Mesenchymal stem cell (in vitro differentiated cells and primary cell): ENCODE results near the gene NAA20.

Experiments
- DNase-seq: peaks from one replicate; pipeline ENCODE4 v3.0.0-alpha.2; 2013
- H2AFZ ChIP-seq: one replicate; pipeline ENCODE4 v1.6.1; 2013; ENCODE audit warnings: low read depth, mild to moderate bottlenecking, control low read depth, inconsistent platforms, low read length, moderate library complexity
- H2AK5ac ChIP-seq: 2 replicates; pipeline ENCODE4 v1.6.1; 2013; ENCODE audit warnings: low read length, moderate library complexity, mild to moderate bottlenecking, inconsistent platforms; ENCODE audit not compliant: severe bottlenecking
- H2BK120ac ChIP-seq: one replicate; pipeline ENCODE4 v1.6.1; 2013; ENCODE audit warnings: low read depth, mild to moderate bottlenecking, inconsistent platforms, low read length, moderate library complexity
- H2BK12ac ChIP-seq, 2 experiments: one replicate each; pipeline ENCODE4 v1.6.1; 2013; ENCODE audit warnings: inconsistent platforms in 2 of 2, low read length in 2 of 2, mild to moderate bottlenecking in 2 of 2, moderate library complexity in 2 of 2, control low read depth in 1 of 2
- H2BK15ac ChIP-seq: one replicate; pipeline ENCODE4 v1.6.1; 2013; ENCODE audit warnings: mild to moderate bottlenecking, low read depth, inconsistent platforms; ENCODE audit not compliant: poor library complexity, severe bottlenecking
- H2BK5ac ChIP-seq: 2 replicates; pipeline ENCODE4 v1.6.1; 2013; ENCODE audit warnings: low read depth, mild to moderate bottlenecking, low read length, control low read depth, inconsistent platforms; ENCODE audit not compliant: poor library complexity, severe bottlenecking
- H3K14ac ChIP-seq, 2 experiments: one replicate each; pipeline ENCODE4 v1.6.1; 2013; ENCODE audit warnings: inconsistent platforms in 2 of 2, low read length in 2 of 2, control low read depth in 1 of 2, mild to moderate bottlenecking in 1 of 2, moderate library complexity in 1 of 2
- H3K18ac ChIP-seq, 2 experiments: one replicate each; pipeline ENCODE4 v1.6.1; 2013; ENCODE audit warnings: inconsistent platforms in 2 of 2, low read length in 2 of 2, control low read depth in 1 of 2, low read depth in 1 of 2, mild to moderate bottlenecking in 1 of 2
- H3K23ac ChIP-seq, 2 experiments: one replicate each; pipeline ENCODE4 v1.6.1; 2013; ENCODE audit warnings: inconsistent platforms in 2 of 2, low read length in 2 of 2, mild to moderate bottlenecking in 2 of 2, moderate library complexity in 2 of 2, control low read depth in 1 of 2
- H3K27ac ChIP-seq: 2 replicates; pipeline ENCODE4 v1.5.1; 2013; ENCODE audit warnings: mild to moderate bottlenecking, moderate library complexity, low read length, control low read depth, inconsistent platforms; ENCODE audit not compliant: poor library complexity, severe bottlenecking
- H3K27me3 ChIP-seq, 2 experiments: 2 replicates each; pipeline versions ENCODE4 v1.6.1 to v1.7.0; 2013; ENCODE audit warnings: low read length in 2 of 2, mild to moderate bottlenecking in 2 of 2, moderate library complexity in 2 of 2, control low read depth in 1 of 2, inconsistent platforms in 1 of 2; ENCODE audit not compliant: control insufficient read depth in 1 of 2, insufficient read depth in 1 of 2
- H3K36me3 ChIP-seq, 2 experiments: 2 replicates each; pipeline versions ENCODE4 v1.6.1 to v1.7.0; 2013; ENCODE audit warnings: low read length in 2 of 2, control low read depth in 1 of 2, inconsistent platforms in 1 of 2, low read depth in 1 of 2, mild to moderate bottlenecking in 1 of 2; ENCODE audit not compliant: insufficient read depth in 2 of 2, control insufficient read depth in 1 of 2
- H3K4ac ChIP-seq, 2 experiments: one replicate each; pipeline ENCODE4 v1.6.1; 2013; ENCODE audit warnings: inconsistent platforms in 2 of 2, low read length in 2 of 2, mild to moderate bottlenecking in 2 of 2, moderate library complexity in 2 of 2, control low read depth in 1 of 2, low read depth in 1 of 2
- H3K4me1 ChIP-seq: 2 replicates; pipeline ENCODE4 v1.6.1; 2013; ENCODE audit warnings: low read depth, low read length, control low read depth; ENCODE audit not compliant: control insufficient read depth, insufficient read depth
- H3K4me2 ChIP-seq: 2 replicates; pipeline ENCODE4 v1.6.1; 2013; ENCODE audit warnings: low read length, mild to moderate bottlenecking, inconsistent platforms; ENCODE audit not compliant: poor library complexity, severe bottlenecking
- H3K4me3 ChIP-seq, 2 experiments: 2 replicates each; pipeline versions ENCODE4 v1.5.1 to v1.7.0; 2013; ENCODE audit warnings: low read length in 2 of 2, mild to moderate bottlenecking in 2 of 2, control low read depth in 1 of 2, low read depth in 1 of 2; ENCODE audit not compliant: insufficient read depth in 1 of 2
- H3K79me1 ChIP-seq: replicated peaks from 2 replicates; pipeline ENCODE4 v1.6.1; 2013; ENCODE audit warnings: mild to moderate bottlenecking, control low read depth, low read length, inconsistent platforms; ENCODE audit not compliant: poor library complexity, severe bottlenecking
- H3K9ac ChIP-seq: 2 replicates; pipeline ENCODE4 v1.7.0; 2013; ENCODE audit warnings: mild to moderate bottlenecking, low read length, moderate library complexity
- H3K9me3 ChIP-seq: 2 replicates; pipeline ENCODE4 v1.7.0; 2013; ENCODE audit warnings: mild to moderate bottlenecking, low read length; ENCODE audit not compliant: control insufficient read depth
- H4K8ac ChIP-seq: one replicate; pipeline ENCODE4 v1.6.1; 2013; ENCODE audit warnings: inconsistent platforms, mild to moderate bottlenecking, low read length, moderate library complexity
- H4K91ac ChIP-seq: one replicate; pipeline ENCODE4 v1.6.1; 2013; ENCODE audit warnings: mild to moderate bottlenecking, low read length, inconsistent platforms
- WGBS: methylation state at CpG from one replicate; pipeline ENCODE4 v1.1.7; 2013; ENCODE audit warnings: mixed read lengths; 5-methylcytosine and 5-hydroxymethylcytosine counted together

NAA20 gene

DNA sequence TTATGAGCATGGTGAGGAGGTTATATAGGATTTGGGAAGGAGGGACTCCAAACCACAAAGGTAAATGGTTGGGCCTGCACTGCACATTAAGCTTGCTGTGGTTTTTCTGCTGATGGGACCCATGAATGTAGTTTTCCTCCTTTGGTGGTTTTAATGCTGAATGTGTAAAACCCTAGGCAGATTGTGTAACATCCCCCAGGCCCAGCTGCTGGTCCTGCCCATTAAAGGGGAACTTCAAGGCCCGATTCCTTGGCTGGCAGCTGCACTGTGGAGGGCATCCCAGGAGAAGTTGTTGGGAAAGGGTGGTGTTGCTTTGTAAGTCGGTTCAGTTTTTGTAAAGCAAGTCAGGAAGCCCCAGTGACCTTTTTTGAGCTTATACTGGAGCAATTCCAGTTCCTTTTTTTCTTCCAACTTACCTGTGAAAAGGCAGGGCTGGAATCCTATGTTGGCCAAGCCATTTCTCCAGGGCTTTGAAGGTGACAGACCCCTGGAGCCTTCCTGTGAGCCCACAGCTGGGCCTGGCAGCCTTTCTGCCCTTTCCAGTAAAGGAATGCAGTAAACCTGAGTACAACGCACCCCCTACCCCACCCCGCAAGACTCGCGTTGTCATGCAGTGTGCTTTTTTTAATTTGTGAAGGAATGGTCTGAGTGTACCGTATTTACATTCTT is 43.1 kb upstream of the NAA20 start:
- peak overlapping the region; percentile 85 for H4K8ac ChIP-seq
- peak overlapping the region in 1 of 2 experiments; percentile 57 for H3K23ac ChIP-seq
- H3K4me1 ChIP-seq: peaks cover 22% of the 10 kb centered on the region
- peak overlapping the region; percentile 84 for H2BK5ac ChIP-seq
- H3K79me1 ChIP-seq: peaks cover 16% of the 10 kb centered on the region
- no peaks in the 10 kb centered on the region for H3K9me3 ChIP-seq
- peak overlapping the region; percentile 78 to 95 for H2BK12ac ChIP-seq
- H3K4me2 ChIP-seq: peak overlapping the region; percentile 75
- H2BK120ac ChIP-seq: peak overlapping the region; percentile 93
- peak overlapping the region; percentile 94 to 97 for H3K18ac ChIP-seq
- H4K91ac ChIP-seq: peak overlapping the region; percentile 73
- peak overlapping the region; percentile 39 to 89 for H3K4ac ChIP-seq
- peaks cover 26 to 50% of the 10 kb centered on the region in 2 experiments for H3K36me3 ChIP-seq
- H3K14ac ChIP-seq: no peak overlapping the region
- H3K27ac ChIP-seq: peak overlapping the region; percentile 99
- H3K4me3 ChIP-seq: peak overlapping the region in 1 of 2 experiments; percentile 96
- H2AFZ ChIP-seq: no peak overlapping the region
- no peaks in the 10 kb centered on the region for H3K27me3 ChIP-seq
- H3K9ac ChIP-seq: peak overlapping the region; percentile 96
- peak; percentile 87 for DNase-seq
- no peak overlapping the region for H2BK15ac ChIP-seq
- 31% methylated on average over 2 of the region's 7 CpGs for WGBS
- peak overlapping the region; percentile 40 for H2AK5ac ChIP-seq

DNA sequence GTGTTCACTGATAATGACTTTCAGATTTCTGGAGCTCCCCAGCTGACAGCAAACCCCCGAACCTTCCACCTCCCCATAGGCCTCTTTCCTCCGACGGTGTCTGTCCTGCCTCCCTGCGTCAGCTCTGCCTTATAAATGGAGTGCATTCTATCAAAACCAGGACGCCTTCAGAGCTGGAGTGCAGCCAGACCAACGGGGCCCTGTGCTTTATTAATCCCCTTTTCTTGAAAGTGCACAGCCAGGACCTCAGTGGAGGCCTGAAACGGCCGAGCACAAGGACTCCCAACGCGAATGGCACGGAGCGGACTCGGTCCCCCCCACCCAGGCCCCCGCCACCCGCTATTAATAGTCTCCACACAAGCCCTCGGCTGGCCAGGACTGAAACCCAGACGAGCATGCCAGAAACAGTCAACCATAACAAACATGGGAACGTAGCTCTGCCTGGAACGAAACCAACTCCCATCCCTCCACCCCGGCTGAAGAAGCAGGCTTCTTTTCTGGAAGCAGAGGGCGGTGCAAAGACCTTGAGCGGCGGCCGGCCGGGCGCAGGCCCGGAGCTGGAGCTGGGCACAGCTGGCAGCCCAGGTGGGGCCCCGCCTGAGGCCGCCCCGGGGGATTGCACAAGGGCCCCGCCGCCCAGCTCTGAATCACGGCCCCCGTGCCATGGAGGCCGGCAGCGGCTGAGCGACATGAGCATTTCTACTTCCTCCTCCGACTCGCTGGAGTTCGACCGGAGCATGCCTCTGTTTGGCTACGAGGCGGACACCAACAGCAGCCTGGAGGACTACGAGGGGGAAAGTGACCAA is 42.3 kb upstream of the NAA20 start:
- Histone ChIP-seq H3K9me3 (no peaks in the 10 kb centered on the region), H3K27ac (peak overlapping the region; percentile 99), H2BK120ac (peak overlapping the region; percentile 69), H3K14ac (peak overlapping the region in 1 of 2 experiments; percentile 92), H3K4ac (peak overlapping the region; percentile 86 to 89), H3K23ac (peak overlapping the region in 1 of 2 experiments; percentile 23), H2BK5ac (peak overlapping the region; percentile 84), H3K36me3 (peaks cover 22 to 46% of the 10 kb centered on the region in 2 experiments), H3K18ac (peak overlapping the region; percentile 94 to 97), H4K8ac (peak overlapping the region; percentile 71), H3K4me2 (peak overlapping the region; percentile 75), H2AFZ (no peak overlapping the region), H3K79me1 (peaks cover 16% of the 10 kb centered on the region), H3K4me1 (peaks cover 22% of the 10 kb centered on the region), H2AK5ac (peak overlapping the region; percentile 61), H3K9ac (peak overlapping the region; percentile 96), H2BK12ac (peak overlapping the region; percentile 72 to 95), H3K4me3 (peak overlapping the region; percentile 68 to 96), H4K91ac (peak overlapping the region; percentile 71), H2BK15ac (peak overlapping the region; percentile 26), H3K27me3 (no peaks in the 10 kb centered on the region)
- WGBS: 43% methylated on average over 44 of the region's 44 CpGs
- DNase-seq: peak; percentile 96

DNA sequence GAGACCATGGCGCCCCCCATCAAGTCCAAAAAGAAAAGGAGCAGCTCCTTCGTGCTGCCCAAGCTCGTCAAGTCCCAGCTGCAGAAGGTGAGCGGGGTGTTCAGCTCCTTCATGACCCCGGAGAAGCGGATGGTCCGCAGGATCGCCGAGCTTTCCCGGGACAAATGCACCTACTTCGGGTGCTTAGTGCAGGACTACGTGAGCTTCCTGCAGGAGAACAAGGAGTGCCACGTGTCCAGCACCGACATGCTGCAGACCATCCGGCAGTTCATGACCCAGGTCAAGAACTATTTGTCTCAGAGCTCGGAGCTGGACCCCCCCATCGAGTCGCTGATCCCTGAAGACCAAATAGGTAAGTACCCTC is 41.7 kb upstream of the NAA20 start:
- H3K9ac ChIP-seq: peak overlapping the region; percentile 96
- H3K79me1 ChIP-seq: peaks cover 13% of the 10 kb centered on the region
- peaks cover 19 to 42% of the 10 kb centered on the region in 2 experiments for H3K36me3 ChIP-seq
- peak overlapping the region; percentile 85 to 86 for H3K4ac ChIP-seq
- peak overlapping the region; percentile 69 for H2BK120ac ChIP-seq
- H2AFZ ChIP-seq: no peak overlapping the region
- no peaks in the 10 kb centered on the region for H3K27me3 ChIP-seq
- H3K27ac ChIP-seq: peak overlapping the region; percentile 99
- no peaks in the 10 kb centered on the region for H3K9me3 ChIP-seq
- peak overlapping the region; percentile 72 to 93 for H2BK12ac ChIP-seq
- H3K18ac ChIP-seq: peak overlapping the region; percentile 79 to 95
- H4K91ac ChIP-seq: peak overlapping the region; percentile 71
- peak overlapping the region in 1 of 2 experiments; percentile 92 for H3K14ac ChIP-seq
- H3K4me2 ChIP-seq: peak overlapping the region; percentile 75
- peak overlapping the region; percentile 26 for H2BK15ac ChIP-seq
- H3K4me3 ChIP-seq: peak overlapping the region; percentile 68 to 96
- H2BK5ac ChIP-seq: peak overlapping the region; percentile 67
- 82% methylated on average over 16 of the region's 18 CpGs for WGBS
- peak overlapping the region; percentile 61 for H2AK5ac ChIP-seq
- peak overlapping the region in 1 of 2 experiments; percentile 23 for H3K23ac ChIP-seq
- H3K4me1 ChIP-seq: peaks cover 24% of the 10 kb centered on the region
- DNase-seq: no peak
- peak overlapping the region; percentile 71 for H4K8ac ChIP-seq

DNA sequence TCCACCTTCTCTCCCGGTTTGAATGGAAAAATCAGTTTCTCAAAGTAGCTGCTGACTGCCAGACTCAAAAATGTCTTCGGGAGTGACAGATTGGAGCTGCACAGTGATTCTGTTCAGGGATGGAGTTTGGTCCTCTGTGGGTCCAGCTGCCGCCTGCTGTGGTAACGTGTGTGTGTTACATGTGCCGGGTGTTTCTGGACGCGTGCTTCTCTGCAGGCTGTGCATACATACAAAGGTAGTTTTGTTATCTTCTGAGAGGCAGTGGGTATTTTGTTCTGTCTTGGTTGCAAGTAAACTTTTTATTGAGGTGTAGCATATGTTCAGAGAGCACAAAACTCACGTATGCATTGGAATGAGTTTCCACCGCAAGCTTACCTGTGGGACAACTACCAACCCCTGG is 41.3 kb upstream of the NAA20 start:
- 87% methylated on average over 9 of the region's 9 CpGs for WGBS

More for the DNA sequence above, 41.3 kb upstream of the NAA20 start:
- H3K4ac ChIP-seq: peak overlapping the region; percentile 12 to 73
- H3K4me3 ChIP-seq: peak overlapping the region; percentile 59 to 96
- H3K9ac ChIP-seq: peak overlapping the region; percentile 96
- H3K36me3 ChIP-seq: peaks cover 17 to 42% of the 10 kb centered on the region in 2 experiments
- peaks cover 11% of the 10 kb centered on the region for H3K79me1 ChIP-seq
- no peak overlapping the region for H3K23ac ChIP-seq
- peak overlapping the region; percentile 73 for H4K91ac ChIP-seq
- H2AK5ac ChIP-seq: peak overlapping the region; percentile 89
- peak overlapping the region; percentile 69 for H2BK120ac ChIP-seq
- H2AFZ ChIP-seq: no peak overlapping the region
- peak overlapping the region in 1 of 2 experiments; percentile 73 for H3K14ac ChIP-seq
- DNase-seq: no peak
- H3K27me3 ChIP-seq: no peaks in the 10 kb centered on the region
- peak overlapping the region; percentile 84 to 94 for H2BK12ac ChIP-seq
- peak overlapping the region; percentile 14 for H2BK5ac ChIP-seq
- peak overlapping the region; percentile 83 for H4K8ac ChIP-seq
- no peaks in the 10 kb centered on the region for H3K9me3 ChIP-seq
- H3K4me1 ChIP-seq: peaks cover 28% of the 10 kb centered on the region
- H3K4me2 ChIP-seq: peak overlapping the region; percentile 75
- peak overlapping the region; percentile 89 for H2BK15ac ChIP-seq
- H3K18ac ChIP-seq: peak overlapping the region; percentile 25 to 92
- H3K27ac ChIP-seq: peak overlapping the region; percentile 99
